OCI-M2 (cell line): ENCODE measurements around the gene HACD4.

Source experiments
- DNase-seq: peaks from one replicate; lab custom pipeline; 2025; ENCODE audit not compliant: unreplicated experiment; lab: John Stamatoyannopoulos, UW

Gene HACD4, protein sequence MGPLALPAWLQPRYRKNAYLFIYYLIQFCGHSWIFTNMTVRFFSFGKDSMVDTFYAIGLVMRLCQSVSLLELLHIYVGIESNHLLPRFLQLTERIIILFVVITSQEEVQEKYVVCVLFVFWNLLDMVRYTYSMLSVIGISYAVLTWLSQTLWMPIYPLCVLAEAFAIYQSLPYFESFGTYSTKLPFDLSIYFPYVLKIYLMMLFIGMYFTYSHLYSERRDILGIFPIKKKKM

DNA sequence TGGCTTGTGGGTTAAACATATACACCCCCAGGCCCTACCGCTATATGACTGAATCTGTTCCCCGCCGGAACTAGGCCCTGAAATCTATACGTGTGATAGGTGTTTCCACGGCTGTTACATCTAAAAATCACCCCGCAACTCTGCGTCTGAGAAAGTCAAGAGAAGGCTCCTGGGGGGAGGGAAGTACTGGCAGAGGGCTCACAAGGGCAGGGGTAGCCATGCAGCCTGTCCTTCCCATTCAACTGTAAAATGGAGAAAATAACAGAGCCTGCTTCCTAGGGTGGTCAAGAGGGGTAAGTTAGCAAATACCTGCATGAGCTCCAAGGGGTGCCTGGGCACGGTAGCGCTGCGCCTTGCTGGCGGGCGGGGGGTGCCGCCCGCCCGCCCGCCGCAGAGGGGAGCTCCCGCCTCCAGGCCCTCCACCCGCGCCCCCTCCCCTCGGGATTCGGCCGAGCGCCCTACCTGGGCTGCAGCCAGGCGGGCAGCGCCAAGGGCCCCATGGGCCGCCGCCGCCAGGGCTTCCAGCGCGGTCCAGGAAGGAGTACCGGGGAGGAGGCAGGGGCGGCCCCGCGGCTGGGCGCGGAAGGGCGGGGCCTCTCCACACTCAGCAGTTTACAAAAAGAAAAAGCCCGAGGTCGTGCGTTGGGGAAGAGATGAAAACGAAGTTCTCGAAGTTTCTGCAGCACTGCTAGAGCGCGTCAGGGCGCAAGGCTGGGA lies at the start of gene HACD4:
Gene HACD4, minus strand, starts transcription at position 550 of the 717 bp plus-strand sequence. Its CDS starts 50 bp downstream, at position 500.
- no peak for DNase-seq

DNA sequence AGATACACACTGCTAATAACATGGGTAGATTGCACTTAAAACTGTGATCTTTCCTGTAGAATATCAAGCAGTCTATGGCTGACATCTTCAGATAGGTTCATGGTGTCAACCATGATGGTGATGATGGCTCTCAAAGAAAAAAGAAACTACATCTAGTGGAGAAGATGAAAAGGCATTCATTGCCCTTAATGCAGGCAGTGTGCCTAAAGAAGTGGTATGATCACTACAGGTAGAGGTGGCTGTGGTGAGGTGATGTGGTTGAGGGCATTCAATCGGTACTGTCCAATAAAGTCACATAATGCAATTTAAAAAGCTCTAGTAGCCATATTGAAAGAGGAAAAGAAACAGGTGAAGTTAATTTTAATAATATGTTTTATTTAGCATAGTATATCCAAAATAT lies 49.4 kb upstream of the HACD4 start:
- DNase-seq: no peak

DNA sequence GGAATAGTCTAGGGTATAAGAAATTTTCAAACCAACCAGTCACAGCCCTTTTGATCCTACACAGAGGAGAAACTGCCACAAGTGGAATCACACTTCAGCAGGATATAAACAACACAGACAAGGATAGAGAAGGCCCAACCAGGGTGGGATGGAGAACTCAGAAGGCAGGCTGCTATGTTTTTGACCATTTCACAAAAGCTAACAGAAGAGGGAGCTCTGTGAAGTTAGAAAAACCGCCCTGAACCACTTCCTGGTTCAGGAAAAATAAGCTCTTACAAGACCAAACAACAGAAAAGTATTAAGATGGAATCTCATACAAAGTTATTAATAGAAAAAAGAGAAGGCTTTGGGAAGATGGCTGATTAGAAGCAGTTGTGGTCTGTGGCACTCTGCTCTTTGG lies 47.3 kb upstream of the HACD4 start:
- DNase-seq: no peak

DNA sequence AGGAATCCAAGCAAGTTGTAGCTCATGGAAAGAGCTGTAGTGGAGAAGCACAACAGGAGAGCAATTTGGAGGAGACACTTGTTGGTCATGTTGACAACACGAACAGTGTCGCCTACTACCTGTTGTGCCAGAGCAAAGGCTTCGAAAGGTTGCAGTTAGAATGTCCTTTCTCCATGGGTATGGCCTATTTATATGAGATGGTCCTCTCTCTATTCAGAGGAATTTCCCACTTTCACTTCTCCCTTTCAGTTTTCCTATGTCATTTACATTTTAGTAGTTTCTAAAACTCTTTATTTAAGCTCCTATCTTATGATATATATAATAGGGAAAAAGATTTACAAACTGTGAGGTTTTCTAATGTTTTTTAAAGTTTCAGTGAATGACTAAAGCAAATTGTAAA lies 46.3 kb upstream of the HACD4 start, which contains the start of gene IFNB1:
Gene IFNB1, minus strand, starts transcription at position 162 of the 400 bp plus-strand sequence. Its CDS starts 73 bp downstream, at position 89.
- no peak for DNase-seq

DNA sequence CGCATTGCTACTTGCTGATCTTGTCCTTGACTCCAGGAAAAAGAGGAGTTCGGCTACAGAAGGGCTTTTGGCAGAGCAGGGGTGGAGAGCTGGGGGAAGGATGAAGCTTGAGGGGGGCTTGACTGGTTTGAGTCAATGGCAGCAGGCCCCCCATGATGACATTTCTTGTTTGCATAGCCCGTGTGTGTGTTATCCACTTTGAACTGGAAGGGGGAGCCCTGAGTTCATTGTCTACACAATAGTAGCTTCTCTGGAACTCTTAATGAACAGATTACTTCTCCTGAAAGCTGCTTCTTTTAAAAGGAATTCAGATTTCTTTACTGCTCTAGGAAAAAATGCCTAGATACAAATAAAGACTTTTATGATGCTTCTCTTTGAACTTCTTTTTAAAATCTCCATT lies 44.0 kb upstream of the HACD4 start:
- DNase-seq: no peak

DNA sequence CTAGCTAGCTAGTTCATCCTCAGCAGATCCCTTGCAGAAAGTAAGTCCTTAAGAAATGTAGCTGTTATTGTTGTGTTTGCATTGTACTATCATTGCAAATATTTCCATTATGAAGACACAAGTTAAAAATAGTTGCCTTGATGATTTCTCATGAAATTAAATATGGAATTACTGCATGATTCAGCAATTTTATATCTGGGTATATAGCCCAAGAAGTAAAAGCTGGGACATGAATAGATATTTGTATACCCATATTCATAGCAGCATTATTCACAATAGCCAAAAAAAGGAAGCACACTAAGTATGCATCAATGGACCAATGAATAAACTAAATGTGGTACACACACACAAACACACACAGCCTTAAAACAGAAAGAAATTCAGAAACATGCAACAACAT lies 39.5 kb upstream of the HACD4 start:
- DNase-seq: no peak

DNA sequence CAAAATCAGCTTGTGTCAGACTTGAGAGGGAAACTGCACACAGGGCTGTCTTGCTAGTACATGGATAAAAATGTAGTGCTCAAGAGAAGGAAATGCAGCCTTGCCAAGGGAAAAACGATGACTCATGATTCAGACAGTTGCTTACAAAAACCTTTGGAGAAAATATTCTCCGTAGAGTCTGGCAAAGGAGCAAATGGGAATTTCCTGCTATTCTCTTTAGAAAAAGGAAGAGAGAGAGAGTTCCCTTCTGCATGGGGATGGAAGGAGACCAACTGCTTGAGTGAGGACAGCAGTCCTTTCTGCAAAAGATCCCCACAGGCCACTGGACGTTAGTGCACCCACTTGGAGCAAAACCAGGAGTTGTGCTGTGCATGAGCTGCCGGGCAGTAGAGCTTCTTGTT lies 38.7 kb upstream of the HACD4 start:
- peak; percentile 41 for DNase-seq

DNA sequence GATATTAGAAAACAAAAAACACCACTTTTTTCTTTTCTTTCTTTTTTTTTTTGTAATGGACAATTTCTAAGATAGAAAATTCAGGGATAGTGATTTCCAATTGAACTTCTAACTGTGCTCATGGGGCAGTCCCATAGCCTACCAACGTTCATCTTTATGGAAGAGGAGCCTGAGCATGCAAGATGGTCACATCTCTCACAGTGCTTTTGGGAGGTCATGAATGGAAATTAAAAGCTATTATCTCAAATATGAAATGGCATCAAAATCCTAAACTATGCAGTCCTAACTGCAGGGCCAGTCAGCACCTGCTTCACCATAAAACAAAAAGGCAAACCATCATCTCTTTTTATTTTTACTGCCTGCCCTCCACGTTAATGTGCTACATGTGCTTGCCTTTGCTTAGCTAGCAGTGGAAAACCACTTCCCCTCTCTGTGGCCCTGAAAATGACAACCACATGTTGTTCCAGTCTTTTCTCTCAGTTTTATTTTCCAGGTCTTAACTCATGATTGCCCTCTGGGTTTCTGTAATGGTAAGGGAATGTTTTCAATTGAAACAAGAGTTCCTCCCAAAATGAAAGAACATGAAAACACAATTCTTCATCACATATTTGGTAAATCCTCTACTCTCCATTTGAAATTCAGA lies 29.6 kb upstream of the HACD4 start:
- DNase-seq: no peak

DNA sequence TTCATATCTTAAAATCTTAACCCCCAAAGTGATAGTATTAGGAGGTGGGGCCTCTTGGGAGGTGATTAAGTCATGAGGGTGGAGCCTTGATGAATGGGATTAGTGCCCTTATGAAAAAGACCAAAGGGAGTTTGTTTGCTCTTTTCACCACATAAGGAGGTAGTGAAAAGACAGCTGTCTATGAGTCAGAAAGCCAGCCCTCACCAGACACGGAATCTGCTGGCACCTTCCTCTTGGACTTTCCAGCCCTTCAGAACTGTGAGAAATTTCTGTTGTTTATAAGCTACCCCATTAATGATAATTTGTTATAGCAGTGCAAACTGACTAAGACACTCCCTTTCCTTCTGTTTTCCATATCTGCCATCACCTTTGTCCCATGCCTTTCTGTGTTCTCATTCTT lies 25.5 kb upstream of the HACD4 start:
- DNase-seq: no peak

DNA sequence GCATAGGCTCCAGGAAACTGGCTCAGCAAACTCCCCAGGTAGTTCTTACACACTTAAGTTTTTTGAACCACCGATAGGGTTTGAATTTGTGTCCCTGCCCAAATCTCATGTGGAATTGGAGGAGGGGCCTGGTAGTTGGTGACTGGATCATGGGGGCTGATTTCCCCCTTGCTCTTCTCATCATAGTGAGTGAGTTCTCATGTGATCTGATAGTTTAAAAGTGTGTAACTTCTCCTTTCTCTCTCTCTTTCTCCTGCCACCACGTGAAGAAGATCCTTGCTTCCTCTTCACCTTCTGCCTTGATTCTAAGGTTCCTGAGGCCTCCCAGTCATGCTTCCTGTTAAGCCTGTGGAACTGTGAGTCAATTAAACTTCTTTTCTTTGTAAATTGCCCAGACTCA lies 22.4 kb upstream of the HACD4 start:
- DNase-seq: no peak

DNA sequence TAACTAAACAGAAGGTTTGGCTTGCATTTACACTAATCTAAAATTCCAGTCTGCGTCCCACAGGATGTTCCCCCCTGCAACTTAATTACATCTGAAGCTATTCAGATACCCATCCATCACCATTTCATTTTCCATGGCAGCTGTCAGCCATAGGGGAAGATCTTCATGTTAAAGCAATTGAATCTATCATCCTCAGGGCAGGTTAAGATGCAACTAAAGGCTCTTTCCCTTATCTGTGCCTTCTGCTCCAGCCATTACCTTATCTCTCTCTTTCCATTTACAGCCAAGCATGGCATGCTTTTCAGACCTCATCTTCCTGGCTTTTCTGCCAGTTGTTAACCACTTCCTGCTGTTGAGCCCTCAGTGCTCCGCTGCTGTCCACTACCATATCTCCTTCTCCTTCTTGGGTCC lies 15.8 kb upstream of the HACD4 start:
- peak; percentile 84 for DNase-seq

DNA sequence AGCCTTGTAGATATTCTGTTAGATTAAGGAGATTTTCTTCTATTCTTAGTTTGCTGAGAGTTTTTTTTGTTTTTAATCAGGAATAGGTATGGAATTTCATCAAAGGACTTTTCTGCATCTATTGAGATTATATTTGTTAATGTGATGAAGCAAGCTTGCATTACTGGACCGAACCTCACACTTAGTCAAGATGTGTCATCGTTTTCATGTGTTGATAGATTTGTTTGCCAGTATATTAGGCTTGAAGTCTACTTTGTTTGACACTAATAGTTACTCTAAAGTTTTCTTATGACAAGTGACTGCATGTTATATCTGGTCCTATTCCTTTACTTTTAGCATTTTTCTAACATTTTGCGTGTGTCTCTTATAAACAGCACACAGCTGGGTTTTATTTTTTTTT lies 12.4 kb upstream of the HACD4 start:
- DNase-seq: no peak

DNA sequence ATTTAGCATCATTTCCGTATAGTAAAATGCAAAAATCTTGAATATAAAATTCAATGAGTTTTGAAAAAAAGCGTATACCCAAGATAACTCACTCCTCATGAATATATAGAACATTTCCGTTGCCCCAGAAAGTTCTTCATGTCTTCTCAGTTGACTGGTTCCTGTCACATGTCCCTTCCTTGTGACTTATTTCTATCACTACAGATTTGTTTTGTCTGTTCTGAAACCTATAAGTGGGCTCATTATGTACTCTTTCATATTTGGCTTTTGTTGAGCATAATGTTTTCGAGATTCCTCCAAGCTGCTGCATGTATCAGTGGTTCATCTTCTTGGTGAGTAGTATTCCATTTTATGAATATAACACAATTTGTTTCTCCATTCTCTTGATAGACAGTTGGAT lies 11.0 kb upstream of the HACD4 start:
- DNase-seq: no peak

DNA sequence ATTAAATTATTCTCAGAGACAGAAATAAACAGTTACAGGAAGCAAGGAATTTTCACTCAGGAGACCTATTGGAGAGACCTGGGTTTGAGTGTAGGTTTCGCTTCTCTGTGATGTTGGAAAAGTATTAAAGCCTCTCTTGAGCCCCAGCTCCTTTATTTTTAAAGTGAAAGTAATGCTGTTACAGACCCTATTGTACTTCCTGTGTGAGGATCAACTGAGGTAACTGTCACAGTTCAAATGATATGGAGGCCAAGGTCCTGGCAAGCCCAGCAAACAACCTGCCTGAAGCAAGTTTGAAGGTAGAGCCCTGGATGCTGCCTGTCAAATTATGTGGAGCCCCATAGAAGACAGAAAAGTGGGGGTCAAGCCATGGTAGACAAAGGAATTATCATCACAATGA lies 7.9 kb upstream of the HACD4 start:
- no peak for DNase-seq

DNA sequence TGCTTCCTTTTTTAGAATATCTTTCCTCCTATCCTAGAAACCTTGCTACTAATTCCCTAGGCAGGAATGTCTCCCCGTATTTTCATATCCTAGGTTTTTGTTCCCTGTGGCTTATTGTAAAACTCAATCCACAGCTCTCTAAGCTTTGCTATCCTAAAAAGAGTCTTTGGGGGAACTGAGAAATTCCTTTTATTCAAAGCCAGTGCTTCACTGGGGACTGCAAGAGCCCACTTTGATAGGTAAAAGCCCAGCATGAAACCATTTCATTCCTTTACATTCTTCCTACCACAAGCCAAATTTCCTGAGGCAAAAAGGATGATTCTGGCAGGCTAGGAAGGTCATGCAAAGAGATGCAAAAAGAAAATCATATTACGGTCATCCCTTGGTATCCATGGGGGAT lies 5.8 kb upstream of the HACD4 start:
- DNase-seq: no peak

DNA sequence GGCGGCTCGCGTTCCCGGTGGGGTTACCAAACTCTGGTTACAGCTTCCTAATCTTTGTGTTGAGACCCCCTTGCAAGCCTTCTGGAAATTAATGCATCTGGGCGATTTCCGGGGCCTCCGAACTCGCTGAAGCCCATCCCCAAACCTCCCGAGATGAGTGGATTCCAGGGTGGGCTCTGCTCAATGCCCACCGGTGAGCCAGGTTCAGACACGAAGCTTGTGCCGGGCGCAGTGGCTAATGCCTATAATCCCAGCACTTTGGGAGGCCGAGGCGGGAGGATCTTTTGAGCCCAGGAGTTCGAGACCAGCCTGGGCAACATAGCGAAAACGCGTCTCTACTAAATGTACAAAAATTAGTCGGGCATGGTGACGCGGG lies 356 bp upstream of the HACD4 start:
- no peak for DNase-seq

DNA sequence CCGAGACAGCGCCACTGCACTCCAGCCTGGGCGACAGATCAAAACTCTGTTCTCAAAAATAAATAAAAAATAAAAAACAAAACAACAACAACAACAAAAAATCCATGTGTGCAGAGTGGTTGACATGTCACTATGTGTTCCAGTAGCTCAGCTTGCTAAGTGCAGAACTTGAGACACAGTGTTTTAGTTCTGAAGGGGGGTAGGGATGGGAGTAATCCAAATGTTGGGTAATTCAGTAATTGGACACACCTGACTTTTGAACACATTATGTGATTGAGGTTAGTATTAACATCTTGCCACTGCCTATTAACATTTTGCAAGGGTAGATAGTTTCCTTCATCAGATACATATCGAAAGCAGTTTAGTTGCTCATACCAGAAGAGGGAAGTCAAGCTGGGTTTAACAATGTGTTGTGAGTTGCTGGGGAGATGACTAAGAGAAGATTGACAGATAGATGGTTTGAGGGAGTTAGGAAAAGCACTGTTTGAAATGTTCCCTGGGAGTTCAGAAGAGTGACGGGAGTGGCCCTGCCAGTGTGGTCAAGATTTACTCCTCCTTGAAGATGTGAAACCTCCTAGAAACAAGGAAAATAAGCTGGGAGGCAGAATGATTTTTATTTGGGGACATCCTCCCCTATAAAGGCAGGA lies 928 bp downstream of the HACD4 start:
- DNase-seq: no peak

DNA sequence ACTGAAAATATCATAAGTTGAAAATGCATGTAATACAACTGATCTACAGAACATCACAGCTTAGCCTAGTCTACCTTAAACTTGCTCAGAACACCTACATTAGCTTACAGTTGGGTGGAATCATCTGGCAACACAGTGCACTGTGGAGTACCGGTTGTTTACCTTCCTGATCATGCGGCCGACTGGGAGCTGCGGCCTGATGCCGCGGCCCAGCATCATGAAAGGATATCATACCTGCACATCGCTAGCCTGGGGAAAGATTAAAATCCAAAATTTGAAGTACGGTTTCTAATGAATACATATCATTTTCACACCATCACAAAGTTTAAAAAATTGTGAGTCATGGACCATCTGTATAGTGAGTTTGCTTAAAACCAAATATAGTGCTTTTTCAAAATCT lies 1.8 kb downstream of the HACD4 start:
- DNase-seq: no peak

DNA sequence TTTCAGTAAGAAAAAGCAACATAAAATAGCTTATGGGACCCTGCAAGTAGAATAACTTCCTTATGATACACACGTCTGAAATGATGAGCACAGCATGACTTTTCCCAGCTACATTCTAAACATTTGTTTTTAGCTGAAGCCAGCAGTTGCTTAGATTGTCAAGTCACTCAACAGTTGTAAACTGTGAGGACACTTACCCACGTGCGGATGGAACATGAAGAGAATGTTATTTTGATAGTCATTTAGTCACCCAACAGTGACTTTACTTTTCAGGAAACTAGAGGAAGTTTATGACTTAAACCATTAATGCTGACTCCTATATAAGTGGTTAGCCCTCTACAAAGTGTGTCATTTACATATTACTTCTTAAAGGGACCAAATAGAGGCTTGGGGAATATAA lies 3.0 kb downstream of the HACD4 start:
- DNase-seq: no peak

DNA sequence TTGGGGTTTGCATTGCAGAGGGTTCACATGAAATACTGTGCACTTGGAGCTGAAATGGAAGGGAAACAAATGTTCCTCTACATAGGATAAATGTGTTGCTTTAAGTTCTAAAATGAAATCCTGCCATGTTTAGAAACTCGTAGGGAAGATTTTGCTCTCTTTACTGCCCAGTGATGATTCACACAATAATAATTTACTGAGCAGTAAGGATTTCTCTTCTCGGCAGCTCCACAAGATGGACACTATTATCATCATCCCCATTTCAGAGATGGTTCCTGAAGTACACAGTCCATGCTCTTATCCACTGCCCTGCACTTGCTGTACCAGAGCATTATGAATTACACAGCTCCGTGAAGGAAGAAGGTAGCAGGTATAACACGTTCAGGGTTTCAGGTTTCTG lies 4.1 kb downstream of the HACD4 start:
- no peak for DNase-seq

DNA sequence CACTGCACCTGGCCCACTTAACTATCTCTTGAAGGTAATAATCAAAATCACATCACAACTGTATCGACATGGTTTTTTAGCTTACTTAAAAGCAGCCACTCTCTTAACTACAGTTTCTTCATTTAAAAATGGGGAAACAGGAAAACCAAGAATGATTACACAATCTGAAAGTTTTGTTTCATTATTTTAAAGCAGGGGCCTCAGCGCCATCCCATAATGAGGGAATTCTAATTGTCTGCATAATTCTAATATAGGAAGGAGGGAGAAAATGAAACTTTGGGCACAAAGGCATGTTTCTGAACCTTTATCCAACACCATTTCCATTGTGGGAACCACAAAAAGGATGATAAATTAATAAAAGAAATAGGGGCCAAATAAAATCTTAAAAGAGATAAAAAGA lies 7.6 kb downstream of the HACD4 start:
- DNase-seq: no peak

DNA sequence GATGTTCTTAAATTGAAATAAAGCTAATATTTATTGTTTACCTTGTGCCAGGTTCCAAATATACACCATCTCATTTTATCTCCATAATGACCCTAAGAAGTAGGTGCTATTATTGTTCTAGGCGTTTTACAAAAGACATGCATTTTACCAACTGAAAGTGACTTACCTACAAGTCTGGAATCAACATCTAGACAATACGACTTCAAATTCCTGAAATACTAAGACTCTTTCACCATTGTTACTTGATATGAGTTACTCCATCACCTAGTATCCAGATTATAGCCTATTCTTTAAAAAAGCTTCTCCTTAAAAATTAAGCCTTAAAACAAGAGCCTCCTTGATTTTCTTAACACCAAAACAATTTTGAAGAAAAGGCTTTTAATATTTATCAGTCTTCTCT lies 13.3 kb downstream of the HACD4 start:
- DNase-seq: no peak
